ENCODE measurements around the gene EVC.

EVC gene

DNA sequence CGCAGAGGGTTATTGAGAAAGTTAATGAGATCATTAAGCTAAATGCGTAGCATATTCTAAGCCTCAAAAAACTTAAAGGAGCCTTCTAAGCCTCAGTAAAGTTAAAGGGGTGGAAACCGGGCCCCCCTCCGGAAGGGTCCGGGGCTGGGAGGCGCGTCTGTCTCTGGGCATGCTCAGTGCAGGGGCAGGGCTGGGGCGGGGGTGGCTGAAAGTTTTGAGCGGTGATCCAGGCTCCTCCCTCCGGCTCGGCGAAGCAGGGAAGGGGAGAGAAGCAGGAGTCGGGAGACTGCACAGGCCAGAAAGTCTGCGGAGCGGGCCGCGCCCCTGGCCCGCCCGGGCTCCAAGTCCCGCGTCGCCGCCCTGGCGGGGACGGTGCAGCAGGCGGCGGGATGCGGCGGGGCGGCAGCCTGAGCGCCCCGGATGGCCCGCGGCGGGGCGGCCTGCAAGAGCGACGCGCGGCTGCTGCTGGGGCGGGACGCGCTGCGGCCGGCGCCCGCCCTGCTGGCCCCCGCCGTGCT lies at the start of gene EVC:
Gene EVC (plus strand): TSS at position 241 of the 518 bp plus-strand sequence. CDS start 180 bp downstream, at position 421.
- no peak for DNase-seq

GRCh38 chr4:5661237-5661636 lies 49.8 kb upstream of the EVC start:
- DNase-seq, result no peak

- DNase-seq, result no peak
Observed at GRCh38 chr4:5662555-5662954, 48.4 kb upstream of the EVC start.

DNA sequence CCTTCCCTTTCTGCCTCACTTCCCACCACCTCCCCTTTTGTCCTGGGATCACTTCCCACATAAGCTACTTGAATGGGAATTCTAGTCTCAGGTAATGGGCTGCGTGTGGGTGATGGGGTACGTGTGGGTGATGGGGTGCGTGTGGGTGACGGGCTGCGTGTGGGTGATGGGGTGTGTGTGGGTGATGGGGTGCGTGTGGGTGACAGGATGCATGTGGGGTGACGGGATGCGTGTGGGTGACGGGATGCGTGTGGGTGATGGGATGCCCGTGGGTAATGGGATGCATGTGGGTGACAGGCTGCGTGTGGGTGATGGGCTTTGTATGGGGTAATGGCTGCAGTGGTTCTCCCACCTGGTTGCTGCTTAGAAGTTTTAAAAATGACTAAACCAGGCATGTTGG lies 46.2 kb upstream of the EVC start:
- no peak for DNase-seq

- DNase-seq, result no peak
Observed at GRCh38 chr4:5666741-5667140, 44.3 kb upstream of the EVC start.

GRCh38 chr4:5676763-5677162 lies 34.2 kb upstream of the EVC start:
- DNase-seq, result no peak

DNA sequence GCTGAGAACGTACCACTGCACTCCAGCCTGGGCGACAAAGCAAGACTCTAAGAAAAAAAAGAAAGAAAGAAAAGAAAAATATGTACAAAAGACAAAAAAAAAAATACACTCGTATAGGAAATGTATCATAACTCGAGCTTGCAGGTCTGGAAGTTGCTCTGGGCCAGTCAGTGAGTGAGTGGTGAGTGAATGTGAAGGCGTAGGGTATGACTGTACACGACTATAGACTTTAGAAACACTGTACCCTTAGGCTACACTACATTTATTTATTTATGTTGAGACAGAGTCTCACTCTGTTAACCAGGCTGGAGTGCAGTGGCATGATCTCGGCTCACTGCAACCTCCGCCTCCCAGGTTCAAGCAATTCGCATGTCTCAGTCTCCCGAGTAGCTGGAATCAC lies 32.0 kb upstream of the EVC start:
- no peak for DNase-seq

DNA sequence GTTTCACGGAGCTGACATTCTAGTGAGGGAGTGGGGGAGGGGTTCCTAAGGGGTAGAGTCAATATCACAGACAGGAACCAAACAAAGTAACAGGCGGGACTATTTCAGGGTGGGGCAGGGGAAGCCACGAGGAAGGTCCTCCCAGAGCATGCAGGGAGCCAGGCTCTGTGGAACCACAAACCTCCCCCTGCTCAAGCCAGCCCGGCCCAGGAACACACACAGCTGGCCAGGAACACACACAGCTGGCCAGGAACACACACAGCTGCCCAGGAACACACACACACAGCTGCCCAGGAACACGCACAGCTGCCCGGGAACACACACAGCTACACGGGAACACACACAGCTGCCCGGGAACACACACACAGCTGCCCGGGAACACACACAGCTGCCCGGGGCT lies 27.4 kb upstream of the EVC start:
- DNase-seq, result no peak

DNA sequence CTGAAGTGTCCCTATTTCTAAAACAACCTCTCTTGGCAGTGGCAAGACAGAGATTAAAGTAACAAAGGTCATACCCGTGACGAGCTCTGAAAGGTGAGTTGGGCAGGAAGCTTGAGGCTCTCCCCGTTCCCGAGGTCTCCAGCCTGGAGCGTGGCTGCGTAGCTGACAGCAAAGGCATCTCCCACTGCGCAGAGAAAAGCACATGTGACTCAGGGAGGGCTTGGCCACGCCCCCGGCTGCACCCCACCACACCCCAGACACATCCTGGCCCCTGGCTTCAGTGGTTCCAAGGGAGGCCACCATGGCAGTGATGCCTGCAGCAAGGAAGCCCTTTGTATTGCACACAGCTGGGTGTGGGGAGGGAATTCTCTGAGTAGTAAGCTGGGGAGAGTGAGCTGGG lies 25.7 kb upstream of the EVC start:
- no peak for DNase-seq

- DNase-seq, result no peak
Observed at GRCh38 chr4:5686338-5686737, 24.7 kb upstream of the EVC start.

GRCh38 chr4:5689065-5689464 lies 21.9 kb upstream of the EVC start:
- DNase-seq, result no peak

DNA sequence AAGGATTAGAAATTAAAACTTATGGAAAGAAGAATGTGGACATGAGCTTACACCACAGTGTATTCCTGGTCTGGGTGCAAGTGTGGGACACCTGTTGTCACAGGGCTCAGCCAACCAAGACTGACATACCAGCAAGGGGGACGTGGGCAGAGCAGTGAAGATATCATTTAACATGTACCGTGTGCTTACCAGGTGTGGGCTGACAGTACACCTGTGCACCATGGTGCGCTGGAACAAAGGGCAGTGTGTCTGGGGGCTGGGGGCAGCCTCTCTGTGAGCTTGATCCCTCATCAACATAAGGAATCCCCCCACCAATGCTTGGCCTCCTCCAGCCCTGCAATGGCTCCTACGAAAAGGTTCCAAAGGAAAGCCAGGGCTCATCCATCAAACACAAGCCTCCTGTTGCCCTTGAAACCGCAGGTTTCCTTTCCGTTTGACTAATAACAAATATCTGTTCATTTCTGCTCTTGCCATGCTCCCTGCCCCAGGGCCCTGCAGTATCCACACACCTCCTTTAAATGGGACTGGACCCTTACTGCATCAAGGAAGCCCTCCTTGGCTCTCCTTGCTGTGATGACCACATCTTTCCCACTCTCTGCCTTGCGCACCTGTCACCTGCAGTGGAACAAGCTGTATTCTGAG lies 19.4 kb upstream of the EVC start:
- no peak for DNase-seq

- DNase-seq, result no peak
Observed at GRCh38 chr4:5693871-5694270, 17.1 kb upstream of the EVC start.

- DNase-seq, result no peak
Observed at GRCh38 chr4:5696341-5696740, 14.7 kb upstream of the EVC start.

GRCh38 chr4:5700459-5700858 lies 10.5 kb upstream of the EVC start:
- DNase-seq, result no peak

GRCh38 chr4:5701971-5702370 lies 9.0 kb upstream of the EVC start:
- DNase-seq, result no peak

DNA sequence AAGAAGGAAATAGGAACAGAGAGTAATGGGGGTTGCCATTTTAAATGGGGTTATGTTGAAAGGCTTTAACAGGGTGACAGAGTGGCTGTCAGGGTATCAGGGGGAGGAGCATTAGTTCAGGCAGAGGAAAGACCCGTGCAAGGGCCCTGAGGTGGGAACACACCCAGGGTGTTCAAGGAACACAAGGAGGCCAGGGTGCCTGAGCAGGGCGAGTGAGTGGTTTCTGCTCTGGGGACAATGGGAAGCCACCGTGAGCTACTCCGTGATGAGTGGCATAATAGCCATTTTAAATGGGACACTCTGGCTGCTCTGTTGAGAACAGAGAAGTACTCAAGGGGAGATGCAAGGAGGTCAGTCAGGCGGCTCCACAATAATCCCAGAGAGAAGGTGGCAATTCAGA lies 7.2 kb upstream of the EVC start:
- DNase-seq, result no peak

DNA sequence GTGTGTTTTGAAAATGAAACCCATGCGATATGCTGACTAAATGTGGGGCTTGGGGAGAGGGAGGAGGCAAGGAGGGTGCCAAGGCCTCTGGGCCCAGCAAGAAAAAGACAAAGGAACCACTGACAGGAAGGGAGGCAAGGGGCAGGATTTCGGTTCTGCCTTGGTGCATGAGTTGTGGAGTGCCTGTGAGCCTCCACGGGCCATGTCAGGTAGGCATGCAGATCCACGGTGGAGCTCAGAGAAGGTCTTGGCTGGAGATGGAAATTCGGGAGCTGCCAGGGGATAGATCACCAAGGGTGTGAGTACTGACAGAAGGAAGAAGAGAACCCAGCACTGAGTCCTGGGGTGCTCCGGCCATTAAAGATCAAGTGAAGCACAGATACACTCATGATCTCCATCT lies 6.7 kb upstream of the EVC start:
- no peak for DNase-seq

GRCh38 chr4:5705647-5706320 lies 5.2 kb upstream of the EVC start:
- DNase-seq, result no peak

GRCh38 chr4:5706486-5707290 lies 4.3 kb upstream of the EVC start:
- no peak for DNase-seq

GRCh38 chr4:5707366-5707765 lies 3.6 kb upstream of the EVC start:
- no peak for DNase-seq

GRCh38 chr4:5707778-5708448 lies 3.1 kb upstream of the EVC start:
- DNase-seq, result no peak

GRCh38 chr4:5708449-5709206 lies 2.4 kb upstream of the EVC start, which contains the start of gene EVC2:
Gene EVC2 (minus strand): TSS chr4:5708559. CDS start chr4:5708513, 46 bp downstream.
- no peak for DNase-seq
